ENCODE measurements around the gene MYO7A.

The MYO7A gene

GRCh38 chr11:77175869-77176539, 48.0 kb downstream of the MYO7A start:
- TF ChIP-seq, protein P1, sequence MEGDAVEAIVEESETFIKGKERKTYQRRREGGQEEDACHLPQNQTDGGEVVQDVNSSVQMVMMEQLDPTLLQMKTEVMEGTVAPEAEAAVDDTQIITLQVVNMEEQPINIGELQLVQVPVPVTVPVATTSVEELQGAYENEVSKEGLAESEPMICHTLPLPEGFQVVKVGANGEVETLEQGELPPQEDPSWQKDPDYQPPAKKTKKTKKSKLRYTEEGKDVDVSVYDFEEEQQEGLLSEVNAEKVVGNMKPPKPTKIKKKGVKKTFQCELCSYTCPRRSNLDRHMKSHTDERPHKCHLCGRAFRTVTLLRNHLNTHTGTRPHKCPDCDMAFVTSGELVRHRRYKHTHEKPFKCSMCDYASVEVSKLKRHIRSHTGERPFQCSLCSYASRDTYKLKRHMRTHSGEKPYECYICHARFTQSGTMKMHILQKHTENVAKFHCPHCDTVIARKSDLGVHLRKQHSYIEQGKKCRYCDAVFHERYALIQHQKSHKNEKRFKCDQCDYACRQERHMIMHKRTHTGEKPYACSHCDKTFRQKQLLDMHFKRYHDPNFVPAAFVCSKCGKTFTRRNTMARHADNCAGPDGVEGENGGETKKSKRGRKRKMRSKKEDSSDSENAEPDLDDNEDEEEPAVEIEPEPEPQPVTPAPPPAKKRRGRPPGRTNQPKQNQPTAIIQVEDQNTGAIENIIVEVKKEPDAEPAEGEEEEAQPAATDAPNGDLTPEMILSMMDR (conservative IDR thresholded peaks at IDR 0.05; ENCODE audit: low read length): no peak
- no peak for TF ChIP-seq EZH2phosphoT487 (IDR thresholded peaks at IDR 0.05; ENCODE audit: borderline replicate concordance)
- no peak overlapping the region for H3K9ac ChIP-seq (ENCODE audit: low read depth, low read length, poor library complexity, severe bottlenecking)
- H3K4me2 ChIP-seq (ENCODE audit: low read depth, low read length, poor library complexity, severe bottlenecking): no peak overlapping the region

GRCh38 chr11:77176996-77177395, 49.0 kb downstream of the MYO7A start:
- H3F3A ChIP-seq (ENCODE audit: low read depth): no peaks in the 10 kb centered on the region
- no peaks in the 10 kb centered on the region for H3K36me3 ChIP-seq (ENCODE audit: insufficient read depth, low read length)
- H2AFZ ChIP-seq (ENCODE audit: low read length): no peak overlapping the region
- H3K79me2 ChIP-seq (ENCODE audit: insufficient read depth, low read length): no peaks in the 10 kb centered on the region
- H3K9ac ChIP-seq (ENCODE audit: low read depth, low read length, poor library complexity, severe bottlenecking): no peak overlapping the region
- no peaks in the 10 kb centered on the region for H3K9me3 ChIP-seq (ENCODE audit: insufficient read depth, low read depth, low read length)
- TF ChIP-seq EZH2phosphoT487 (IDR thresholded peaks at IDR 0.05; ENCODE audit: borderline replicate concordance): no peak
- TF ChIP-seq, protein P1 (conservative IDR thresholded peaks at IDR 0.05; ENCODE audit: low read length): no peak
- H3K9me2 ChIP-seq (replicated peaks; ENCODE audit: low read depth, low read length): no peaks in the 10 kb centered on the region
- H3K4me1 ChIP-seq (ENCODE audit: insufficient read depth, low read length, poor library complexity, severe bottlenecking): no peaks in the 10 kb centered on the region
- no peaks in the 10 kb centered on the region for H4K20me1 ChIP-seq (ENCODE audit: insufficient read depth, low read length, poor library complexity, severe bottlenecking)
- no peak overlapping the region for H3K4me2 ChIP-seq (ENCODE audit: low read depth, low read length, poor library complexity, severe bottlenecking)
- H3K27me3 ChIP-seq (ENCODE audit: insufficient read depth, low read length, poor library complexity, severe bottlenecking): no peaks in the 10 kb centered on the region
- H3K4me3 ChIP-seq (ENCODE audit: low read length, poor library complexity, severe bottlenecking): no peak overlapping the region

More at GRCh38 chr11:77175869-77176539, 48.0 kb downstream of the MYO7A start:
- no peaks in the 10 kb centered on the region for H3F3A ChIP-seq (ENCODE audit: low read depth)
- H3K9me3 ChIP-seq (ENCODE audit: insufficient read depth, low read depth, low read length): no peaks in the 10 kb centered on the region
- no peaks in the 10 kb centered on the region for H3K27me3 ChIP-seq (ENCODE audit: insufficient read depth, low read length, poor library complexity, severe bottlenecking)
- no peaks in the 10 kb centered on the region for H3K9me2 ChIP-seq (replicated peaks; ENCODE audit: low read depth, low read length)
- H3K79me2 ChIP-seq (ENCODE audit: insufficient read depth, low read length): no peaks in the 10 kb centered on the region
- no peak overlapping the region for H3K4me3 ChIP-seq (ENCODE audit: low read length, poor library complexity, severe bottlenecking)
- no peaks in the 10 kb centered on the region for H4K20me1 ChIP-seq (ENCODE audit: insufficient read depth, low read length, poor library complexity, severe bottlenecking)
- no peaks in the 10 kb centered on the region for H3K4me1 ChIP-seq (ENCODE audit: insufficient read depth, low read length, poor library complexity, severe bottlenecking)
- H2AFZ ChIP-seq (ENCODE audit: low read length): no peak overlapping the region
- no peaks in the 10 kb centered on the region for H3K36me3 ChIP-seq (ENCODE audit: insufficient read depth, low read length)

GRCh38 chr11:77178150-77178549, 50.1 kb downstream of the MYO7A start:
- no peaks in the 10 kb centered on the region for H3K27me3 ChIP-seq (ENCODE audit: insufficient read depth, low read length, poor library complexity, severe bottlenecking)
- H3K4me1 ChIP-seq (ENCODE audit: insufficient read depth, low read length, poor library complexity, severe bottlenecking): no peaks in the 10 kb centered on the region
- H3K9me2 ChIP-seq (replicated peaks; ENCODE audit: low read depth, low read length): no peaks in the 10 kb centered on the region
- no peak overlapping the region for H3K9ac ChIP-seq (ENCODE audit: low read depth, low read length, poor library complexity, severe bottlenecking)
- H3F3A ChIP-seq (ENCODE audit: low read depth): no peaks in the 10 kb centered on the region
- no peaks in the 10 kb centered on the region for H4K20me1 ChIP-seq (ENCODE audit: insufficient read depth, low read length, poor library complexity, severe bottlenecking)
- no peak for TF ChIP-seq EZH2phosphoT487 (IDR thresholded peaks at IDR 0.05; ENCODE audit: borderline replicate concordance)
- TF ChIP-seq, protein P1 (conservative IDR thresholded peaks at IDR 0.05; ENCODE audit: low read length): no peak
- H3K4me3 ChIP-seq (ENCODE audit: low read length, poor library complexity, severe bottlenecking): no peak overlapping the region
- no peaks in the 10 kb centered on the region for H3K9me3 ChIP-seq (ENCODE audit: insufficient read depth, low read depth, low read length)
- no peaks in the 10 kb centered on the region for H3K79me2 ChIP-seq (ENCODE audit: insufficient read depth, low read length)
- no peak overlapping the region for H2AFZ ChIP-seq (ENCODE audit: low read length)
- no peak overlapping the region for H3K4me2 ChIP-seq (ENCODE audit: low read depth, low read length, poor library complexity, severe bottlenecking)
- no peaks in the 10 kb centered on the region for H3K36me3 ChIP-seq (ENCODE audit: insufficient read depth, low read length)

All from Loucy (cell line).